ENCODE data around the gene KDM6A. TPM values are rescaled to one million over a fixed set of nuclear protein-coding genes. Genes with fewer than 3 reads are reported as not detected.

Gene KDM6A
- total RNA-seq, 1 experiment from 2014 or later = 45.0 TPM

DNA sequence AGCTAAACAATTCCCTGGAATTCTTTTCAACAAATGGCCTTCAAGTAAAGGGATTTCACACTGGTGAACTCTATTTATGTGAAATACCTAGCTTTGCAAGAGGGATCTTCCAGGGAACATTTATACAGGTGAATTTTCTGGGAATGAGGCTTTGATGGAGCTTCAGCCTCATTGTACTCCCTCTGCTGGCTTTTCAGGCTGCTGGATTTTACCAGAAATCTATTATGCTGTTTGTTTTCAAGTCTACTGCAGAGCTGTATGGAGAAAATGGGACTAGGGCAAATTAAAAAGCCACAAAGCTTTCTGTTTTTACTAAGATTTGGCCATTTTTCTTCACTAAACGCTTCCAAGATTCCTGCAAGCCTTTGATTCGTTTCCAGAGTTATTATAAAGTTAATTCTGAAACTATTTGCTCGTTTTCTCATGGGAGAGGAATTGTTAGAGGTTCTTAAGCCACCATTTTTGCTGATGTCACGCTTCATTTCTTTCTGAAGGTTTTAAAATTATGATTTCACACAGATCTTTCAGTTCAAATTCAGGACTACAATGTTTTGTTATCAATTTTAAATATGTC is 31.6 kb downstream of the KDM6A start:
- ChIA-PET CTCF (interaction anchor here (0.6 kb wide), 1 partner anchor 21 kb away, joined by 4 read pairs; no protein-coding TSS in a partner anchor), POLR2A (no interaction called here)
- H3K27ac Mint-ChIP-seq = peak overlapping the region; percentile 96
- ATAC-seq (no peak), DNase-seq (ENCODE audit: low spot score) (no peak)
- H3K36me3 Mint-ChIP-seq = peaks cover 6% of the 10 kb centered on the region
- H3K9me3 Mint-ChIP-seq = peaks cover 8% of the 10 kb centered on the region
- peaks cover 45% of the 10 kb centered on the region for H3K4me1 Mint-ChIP-seq
- H3K27me3 Mint-ChIP-seq (ENCODE audit: low read depth) = no peaks in the 10 kb centered on the region
- H3K4me3 Mint-ChIP-seq = peak overlapping the region; percentile 18
- TF ChIP-seq, protein P1, sequence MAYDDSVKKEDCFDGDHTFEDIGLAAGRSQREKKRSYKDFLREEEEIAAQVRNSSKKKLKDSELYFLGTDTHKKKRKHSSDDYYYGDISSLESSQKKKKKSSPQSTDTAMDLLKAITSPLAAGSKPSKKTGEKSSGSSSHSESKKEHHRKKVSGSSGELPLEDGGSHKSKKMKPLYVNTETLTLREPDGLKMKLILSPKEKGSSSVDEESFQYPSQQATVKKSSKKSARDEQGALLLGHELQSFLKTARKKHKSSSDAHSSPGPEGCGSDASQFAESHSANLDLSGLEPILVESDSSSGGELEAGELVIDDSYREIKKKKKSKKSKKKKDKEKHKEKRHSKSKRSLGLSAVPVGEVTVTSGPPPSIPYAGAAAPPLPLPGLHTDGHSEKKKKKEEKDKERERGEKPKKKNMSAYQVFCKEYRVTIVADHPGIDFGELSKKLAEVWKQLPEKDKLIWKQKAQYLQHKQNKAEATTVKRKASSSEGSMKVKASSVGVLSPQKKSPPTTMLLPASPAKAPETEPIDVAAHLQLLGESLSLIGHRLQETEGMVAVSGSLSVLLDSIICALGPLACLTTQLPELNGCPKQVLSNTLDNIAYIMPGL (CRISPR knock-in tag; IDR thresholded peaks at IDR 0.05) = no peak
- TF ChIP-seq, protein P2, sequence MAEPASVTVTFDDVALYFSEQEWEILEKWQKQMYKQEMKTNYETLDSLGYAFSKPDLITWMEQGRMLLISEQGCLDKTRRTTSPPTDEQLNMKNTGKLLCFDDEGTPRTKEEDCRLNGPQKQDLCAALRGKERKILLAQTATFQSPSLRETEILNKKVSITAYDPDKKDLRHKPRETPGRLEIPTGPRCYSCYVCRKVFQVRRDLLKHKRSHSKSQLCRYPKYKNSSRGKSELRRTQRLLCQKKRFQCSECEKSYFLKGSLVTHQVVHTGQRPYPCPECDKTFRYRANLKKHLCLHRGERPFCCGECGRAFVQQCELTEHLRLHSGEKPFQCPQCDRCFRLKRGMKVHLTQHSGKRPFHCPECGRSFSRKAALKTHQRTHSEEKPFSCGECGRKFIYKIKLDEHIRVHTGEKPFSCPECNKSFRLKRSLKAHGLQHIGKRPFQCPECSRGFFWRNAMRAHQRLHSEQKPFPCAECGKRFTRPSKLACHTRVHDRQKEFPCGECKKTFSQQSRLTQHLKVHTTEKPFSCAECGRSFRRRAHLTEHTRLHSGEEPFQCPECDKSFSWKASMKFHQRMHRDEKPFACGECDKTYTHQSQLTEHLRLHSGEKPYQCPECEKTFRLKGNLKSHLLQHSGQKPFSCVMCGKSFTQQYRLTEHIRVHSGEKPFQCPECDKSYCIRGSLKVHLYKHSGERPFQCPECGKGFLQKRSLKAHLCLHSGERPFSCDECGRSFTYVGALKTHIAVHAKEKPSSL (CRISPR knock-in tag; conservative IDR thresholded peaks at IDR 0.05) = no peak
- TF ChIP-seq, protein P3, sequence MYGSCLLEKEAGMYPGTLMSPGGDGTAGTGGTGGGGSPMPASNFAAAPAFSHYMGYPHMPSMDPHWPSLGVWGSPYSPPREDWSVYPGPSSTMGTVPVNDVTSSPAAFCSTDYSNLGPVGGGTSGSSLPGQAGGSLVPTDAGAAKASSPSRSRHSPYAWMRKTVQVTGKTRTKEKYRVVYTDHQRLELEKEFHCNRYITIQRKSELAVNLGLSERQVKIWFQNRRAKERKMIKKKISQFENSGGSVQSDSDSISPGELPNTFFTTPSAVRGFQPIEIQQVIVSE (CRISPR knock-in tag; IDR thresholded peaks at IDR 0.05; ENCODE audit: borderline replicate concordance) = no peak
- TF ChIP-seq CBFB (CRISPR knock-in tag; IDR thresholded peaks at IDR 0.05; ENCODE audit: low read depth) = no peak
- no peak for TF ChIP-seq SMAD3 (CRISPR knock-in tag; IDR thresholded peaks at IDR 0.05; ENCODE audit: borderline replicate concordance)
- TF ChIP-seq, protein P4, sequence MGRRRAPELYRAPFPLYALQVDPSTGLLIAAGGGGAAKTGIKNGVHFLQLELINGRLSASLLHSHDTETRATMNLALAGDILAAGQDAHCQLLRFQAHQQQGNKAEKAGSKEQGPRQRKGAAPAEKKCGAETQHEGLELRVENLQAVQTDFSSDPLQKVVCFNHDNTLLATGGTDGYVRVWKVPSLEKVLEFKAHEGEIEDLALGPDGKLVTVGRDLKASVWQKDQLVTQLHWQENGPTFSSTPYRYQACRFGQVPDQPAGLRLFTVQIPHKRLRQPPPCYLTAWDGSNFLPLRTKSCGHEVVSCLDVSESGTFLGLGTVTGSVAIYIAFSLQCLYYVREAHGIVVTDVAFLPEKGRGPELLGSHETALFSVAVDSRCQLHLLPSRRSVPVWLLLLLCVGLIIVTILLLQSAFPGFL (CRISPR knock-in tag; IDR thresholded peaks at IDR 0.05; ENCODE audit: borderline replicate concordance) = no peak
- TF ChIP-seq, protein P5, sequence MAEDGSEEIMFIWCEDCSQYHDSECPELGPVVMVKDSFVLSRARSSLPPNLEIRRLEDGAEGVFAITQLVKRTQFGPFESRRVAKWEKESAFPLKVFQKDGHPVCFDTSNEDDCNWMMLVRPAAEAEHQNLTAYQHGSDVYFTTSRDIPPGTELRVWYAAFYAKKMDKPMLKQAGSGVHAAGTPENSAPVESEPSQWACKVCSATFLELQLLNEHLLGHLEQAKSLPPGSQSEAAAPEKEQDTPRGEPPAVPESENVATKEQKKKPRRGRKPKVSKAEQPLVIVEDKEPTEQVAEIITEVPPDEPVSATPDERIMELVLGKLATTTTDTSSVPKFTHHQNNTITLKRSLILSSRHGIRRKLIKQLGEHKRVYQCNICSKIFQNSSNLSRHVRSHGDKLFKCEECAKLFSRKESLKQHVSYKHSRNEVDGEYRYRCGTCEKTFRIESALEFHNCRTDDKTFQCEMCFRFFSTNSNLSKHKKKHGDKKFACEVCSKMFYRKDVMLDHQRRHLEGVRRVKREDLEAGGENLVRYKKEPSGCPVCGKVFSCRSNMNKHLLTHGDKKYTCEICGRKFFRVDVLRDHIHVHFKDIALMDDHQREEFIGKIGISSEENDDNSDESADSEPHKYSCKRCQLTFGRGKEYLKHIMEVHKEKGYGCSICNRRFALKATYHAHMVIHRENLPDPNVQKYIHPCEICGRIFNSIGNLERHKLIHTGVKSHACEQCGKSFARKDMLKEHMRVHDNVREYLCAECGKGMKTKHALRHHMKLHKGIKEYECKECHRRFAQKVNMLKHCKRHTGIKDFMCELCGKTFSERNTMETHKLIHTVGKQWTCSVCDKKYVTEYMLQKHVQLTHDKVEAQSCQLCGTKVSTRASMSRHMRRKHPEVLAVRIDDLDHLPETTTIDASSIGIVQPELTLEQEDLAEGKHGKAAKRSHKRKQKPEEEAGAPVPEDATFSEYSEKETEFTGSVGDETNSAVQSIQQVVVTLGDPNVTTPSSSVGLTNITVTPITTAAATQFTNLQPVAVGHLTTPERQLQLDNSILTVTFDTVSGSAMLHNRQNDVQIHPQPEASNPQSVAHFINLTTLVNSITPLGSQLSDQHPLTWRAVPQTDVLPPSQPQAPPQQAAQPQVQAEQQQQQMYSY (CRISPR knock-in tag; IDR thresholded peaks at IDR 0.05) = no peak
- TF ChIP-seq, protein P6, sequence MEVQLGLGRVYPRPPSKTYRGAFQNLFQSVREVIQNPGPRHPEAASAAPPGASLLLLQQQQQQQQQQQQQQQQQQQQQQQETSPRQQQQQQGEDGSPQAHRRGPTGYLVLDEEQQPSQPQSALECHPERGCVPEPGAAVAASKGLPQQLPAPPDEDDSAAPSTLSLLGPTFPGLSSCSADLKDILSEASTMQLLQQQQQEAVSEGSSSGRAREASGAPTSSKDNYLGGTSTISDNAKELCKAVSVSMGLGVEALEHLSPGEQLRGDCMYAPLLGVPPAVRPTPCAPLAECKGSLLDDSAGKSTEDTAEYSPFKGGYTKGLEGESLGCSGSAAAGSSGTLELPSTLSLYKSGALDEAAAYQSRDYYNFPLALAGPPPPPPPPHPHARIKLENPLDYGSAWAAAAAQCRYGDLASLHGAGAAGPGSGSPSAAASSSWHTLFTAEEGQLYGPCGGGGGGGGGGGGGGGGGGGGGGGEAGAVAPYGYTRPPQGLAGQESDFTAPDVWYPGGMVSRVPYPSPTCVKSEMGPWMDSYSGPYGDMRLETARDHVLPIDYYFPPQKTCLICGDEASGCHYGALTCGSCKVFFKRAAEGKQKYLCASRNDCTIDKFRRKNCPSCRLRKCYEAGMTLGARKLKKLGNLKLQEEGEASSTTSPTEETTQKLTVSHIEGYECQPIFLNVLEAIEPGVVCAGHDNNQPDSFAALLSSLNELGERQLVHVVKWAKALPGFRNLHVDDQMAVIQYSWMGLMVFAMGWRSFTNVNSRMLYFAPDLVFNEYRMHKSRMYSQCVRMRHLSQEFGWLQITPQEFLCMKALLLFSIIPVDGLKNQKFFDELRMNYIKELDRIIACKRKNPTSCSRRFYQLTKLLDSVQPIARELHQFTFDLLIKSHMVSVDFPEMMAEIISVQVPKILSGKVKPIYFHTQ (CRISPR knock-in tag; IDR thresholded peaks at IDR 0.05) = no peak
- TF ChIP-seq, protein P7, sequence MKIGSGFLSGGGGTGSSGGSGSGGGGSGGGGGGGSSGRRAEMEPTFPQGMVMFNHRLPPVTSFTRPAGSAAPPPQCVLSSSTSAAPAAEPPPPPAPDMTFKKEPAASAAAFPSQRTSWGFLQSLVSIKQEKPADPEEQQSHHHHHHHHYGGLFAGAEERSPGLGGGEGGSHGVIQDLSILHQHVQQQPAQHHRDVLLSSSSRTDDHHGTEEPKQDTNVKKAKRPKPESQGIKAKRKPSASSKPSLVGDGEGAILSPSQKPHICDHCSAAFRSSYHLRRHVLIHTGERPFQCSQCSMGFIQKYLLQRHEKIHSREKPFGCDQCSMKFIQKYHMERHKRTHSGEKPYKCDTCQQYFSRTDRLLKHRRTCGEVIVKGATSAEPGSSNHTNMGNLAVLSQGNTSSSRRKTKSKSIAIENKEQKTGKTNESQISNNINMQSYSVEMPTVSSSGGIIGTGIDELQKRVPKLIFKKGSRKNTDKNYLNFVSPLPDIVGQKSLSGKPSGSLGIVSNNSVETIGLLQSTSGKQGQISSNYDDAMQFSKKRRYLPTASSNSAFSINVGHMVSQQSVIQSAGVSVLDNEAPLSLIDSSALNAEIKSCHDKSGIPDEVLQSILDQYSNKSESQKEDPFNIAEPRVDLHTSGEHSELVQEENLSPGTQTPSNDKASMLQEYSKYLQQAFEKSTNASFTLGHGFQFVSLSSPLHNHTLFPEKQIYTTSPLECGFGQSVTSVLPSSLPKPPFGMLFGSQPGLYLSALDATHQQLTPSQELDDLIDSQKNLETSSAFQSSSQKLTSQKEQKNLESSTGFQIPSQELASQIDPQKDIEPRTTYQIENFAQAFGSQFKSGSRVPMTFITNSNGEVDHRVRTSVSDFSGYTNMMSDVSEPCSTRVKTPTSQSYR (CRISPR knock-in tag; IDR thresholded peaks at IDR 0.05) = no peak
- no peak for TF ChIP-seq ZNF671 (CRISPR knock-in tag; IDR thresholded peaks at IDR 0.05)
- no peak for TF ChIP-seq SMAD4 (CRISPR knock-in tag; IDR thresholded peaks at IDR 0.05)
- TF ChIP-seq NFYB (CRISPR knock-in tag; conservative IDR thresholded peaks at IDR 0.05; ENCODE audit: low read depth) = no peak
- no peak for TF ChIP-seq FOXP1 (CRISPR knock-in tag; IDR thresholded peaks at IDR 0.05; ENCODE audit: borderline replicate concordance)
- no peak for TF ChIP-seq CREB1 (CRISPR knock-in tag; IDR thresholded peaks at IDR 0.05)
- TF ChIP-seq TEAD4 (CRISPR knock-in tag; IDR thresholded peaks at IDR 0.05) = no peak
- TF ChIP-seq, protein P8, sequence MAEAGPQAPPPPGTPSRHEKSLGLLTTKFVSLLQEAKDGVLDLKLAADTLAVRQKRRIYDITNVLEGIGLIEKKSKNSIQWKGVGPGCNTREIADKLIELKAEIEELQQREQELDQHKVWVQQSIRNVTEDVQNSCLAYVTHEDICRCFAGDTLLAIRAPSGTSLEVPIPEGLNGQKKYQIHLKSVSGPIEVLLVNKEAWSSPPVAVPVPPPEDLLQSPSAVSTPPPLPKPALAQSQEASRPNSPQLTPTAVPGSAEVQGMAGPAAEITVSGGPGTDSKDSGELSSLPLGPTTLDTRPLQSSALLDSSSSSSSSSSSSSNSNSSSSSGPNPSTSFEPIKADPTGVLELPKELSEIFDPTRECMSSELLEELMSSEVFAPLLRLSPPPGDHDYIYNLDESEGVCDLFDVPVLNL (CRISPR knock-in tag; IDR thresholded peaks at IDR 0.05; ENCODE audit: borderline replicate concordance, low read depth) = no peak
- TF ChIP-seq PRRX2 (CRISPR knock-in tag; IDR thresholded peaks at IDR 0.05) = no peak
- no peak for TF ChIP-seq IRF2 (CRISPR knock-in tag; IDR thresholded peaks at IDR 0.05; ENCODE audit: borderline replicate concordance, low read depth)

Data from WTC11 (cell line).